ENCODE data around the gene TOB1.

Gene TOB1, protein sequence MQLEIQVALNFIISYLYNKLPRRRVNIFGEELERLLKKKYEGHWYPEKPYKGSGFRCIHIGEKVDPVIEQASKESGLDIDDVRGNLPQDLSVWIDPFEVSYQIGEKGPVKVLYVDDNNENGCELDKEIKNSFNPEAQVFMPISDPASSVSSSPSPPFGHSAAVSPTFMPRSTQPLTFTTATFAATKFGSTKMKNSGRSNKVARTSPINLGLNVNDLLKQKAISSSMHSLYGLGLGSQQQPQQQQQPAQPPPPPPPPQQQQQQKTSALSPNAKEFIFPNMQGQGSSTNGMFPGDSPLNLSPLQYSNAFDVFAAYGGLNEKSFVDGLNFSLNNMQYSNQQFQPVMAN

DNA sequence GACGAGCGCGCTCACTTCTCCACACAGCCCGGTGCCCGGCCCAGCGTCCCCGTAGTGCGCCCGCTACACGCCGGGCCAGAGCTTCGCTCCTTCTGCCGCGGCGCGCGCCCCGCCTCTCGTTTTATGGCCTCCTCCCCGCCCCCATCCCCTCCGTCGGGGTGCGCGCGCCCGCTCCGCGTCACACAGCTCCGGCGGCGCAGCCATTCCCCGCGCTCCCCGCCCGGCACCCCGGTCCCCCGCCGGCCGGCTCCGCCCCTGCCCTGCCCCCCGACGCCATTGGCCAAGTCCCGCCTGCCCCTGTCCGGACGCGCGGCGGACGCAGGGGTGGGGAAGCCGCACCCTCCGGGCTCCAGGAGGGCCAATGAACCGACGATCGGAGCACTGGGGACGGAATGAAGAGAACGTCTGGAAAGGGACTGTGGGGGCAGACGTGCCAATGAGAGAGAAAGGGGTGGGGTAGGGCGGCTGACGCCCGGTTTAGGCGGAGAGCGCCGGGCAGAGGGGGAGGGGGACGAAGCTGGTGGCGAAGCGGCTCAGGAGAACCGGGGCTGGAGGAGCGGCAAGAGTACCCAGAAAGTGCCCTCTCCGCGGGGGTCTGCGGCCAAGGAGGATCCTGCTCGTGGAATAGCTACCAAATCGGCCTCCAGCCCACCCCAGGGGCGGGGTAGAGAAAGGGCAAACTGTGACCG, at the start of gene TOB1:
Gene TOB1, minus strand, starts transcription at position 94 of the 689 bp plus-strand sequence. CDS start 2,337 bp downstream, outside the sequence.
- no peak for DNase-seq (ENCODE audit: low read depth, low spot score)
- TF ChIP-seq FOXP2 (optimal IDR thresholded peaks at IDR 0.05; ENCODE audit: control extremely low read depth, extremely low read length, insufficient read depth) (peak; percentile 11), EZH2 (IDR thresholded peaks at IDR 0.05) (no peak), POLR2AphosphoS5 (IDR thresholded peaks at IDR 0.05; ENCODE audit: borderline replicate concordance, low read depth, low read length) (peak; percentile 98)
- H3K36me3 ChIP-seq (ENCODE audit: insufficient read depth, low read length), result peaks cover 6% of the 10 kb centered on the region
- peak within 1 kb of the TSS; percentile 88 for H3K27ac ChIP-seq
- no peaks in the 10 kb centered on the region for H3K9me3 ChIP-seq (ENCODE audit: low read depth, low read length)
- H3K9ac ChIP-seq (ENCODE audit: insufficient read length), result peak within 1 kb of the TSS; percentile 82
- H3K4me3 ChIP-seq, result peak within 1 kb of the TSS; percentile 98

DNA sequence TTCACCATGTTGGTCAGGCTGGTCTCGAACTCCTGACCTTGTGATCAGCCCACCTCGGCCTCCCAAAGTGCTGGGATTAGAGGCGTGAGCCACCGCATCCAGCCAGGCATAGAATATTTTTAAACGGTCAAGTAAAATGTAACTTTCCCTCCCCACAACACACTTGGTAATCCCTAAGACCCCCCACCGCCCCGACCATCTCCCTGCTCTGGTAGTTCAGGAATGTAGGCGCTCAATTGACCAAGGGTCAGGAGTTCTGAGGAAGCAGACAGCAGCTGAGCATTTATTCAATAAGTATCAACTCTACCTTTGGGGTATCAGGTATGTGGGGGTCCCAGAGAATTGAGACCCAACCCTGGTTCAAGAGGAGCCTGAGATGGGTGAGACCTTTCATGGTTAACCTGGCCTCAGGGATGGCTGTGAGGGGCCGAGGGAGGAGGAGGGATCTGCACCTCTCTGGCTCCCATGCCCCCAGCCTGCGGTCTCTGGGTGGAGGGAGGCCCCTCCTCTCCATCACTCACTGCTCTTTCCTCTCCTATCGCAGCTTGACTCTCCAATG, 48.4 kb upstream of the TOB1 start:
- Histone ChIP-seq H3K27ac (no peak overlapping the region), H3K9me3 (ENCODE audit: low read depth, low read length) (no peaks in the 10 kb centered on the region), H3K4me3 (no peak overlapping the region), H3K9ac (ENCODE audit: insufficient read length) (no peak overlapping the region), H3K36me3 (ENCODE audit: insufficient read depth, low read length) (no peaks in the 10 kb centered on the region)
- no peak for TF ChIP-seq EZH2 (IDR thresholded peaks at IDR 0.05)
- TF ChIP-seq FOXP2 (optimal IDR thresholded peaks at IDR 0.05; ENCODE audit: control extremely low read depth, extremely low read length, insufficient read depth), result no peak
- no peak for TF ChIP-seq POLR2AphosphoS5 (IDR thresholded peaks at IDR 0.05; ENCODE audit: borderline replicate concordance, low read depth, low read length)
- DNase-seq (ENCODE audit: low read depth, low spot score), result no peak

GRCh38 chr17:50913120-50913519, 47.0 kb upstream of the TOB1 start:
- DNase-seq (ENCODE audit: low read depth, low spot score), result no peak
- H3K27ac ChIP-seq, result no peak overlapping the region

DNA sequence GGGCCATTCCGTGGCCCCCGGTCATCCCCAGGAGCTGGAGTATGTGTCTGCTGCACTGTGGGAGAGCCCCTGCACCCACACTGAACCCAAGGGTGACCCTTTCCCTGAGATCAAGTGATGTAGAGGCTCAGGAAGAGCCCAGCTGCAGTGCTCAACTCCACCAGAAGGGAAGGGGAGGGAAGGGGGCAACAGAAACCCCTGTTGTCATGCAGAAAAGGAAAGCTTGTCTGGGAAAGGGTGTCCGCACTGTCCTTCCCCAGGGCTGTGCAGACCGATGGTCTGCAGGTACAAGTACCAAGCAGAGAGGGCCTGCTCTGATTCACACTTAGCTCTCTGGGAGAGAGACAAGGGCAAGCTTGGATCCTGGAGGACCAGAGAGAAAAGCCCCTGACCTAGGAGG, 45.7 kb upstream of the TOB1 start:
- TF ChIP-seq FOXP2 (optimal IDR thresholded peaks at IDR 0.05; ENCODE audit: control extremely low read depth, extremely low read length, insufficient read depth), result no peak
- no peak for TF ChIP-seq EZH2 (IDR thresholded peaks at IDR 0.05)
- TF ChIP-seq POLR2AphosphoS5 (IDR thresholded peaks at IDR 0.05; ENCODE audit: borderline replicate concordance, low read depth, low read length), result no peak
- no peak overlapping the region for H3K4me3 ChIP-seq
- no peak for DNase-seq (ENCODE audit: low read depth, low spot score)
- no peak overlapping the region for H3K9ac ChIP-seq (ENCODE audit: insufficient read length)
- no peaks in the 10 kb centered on the region for H3K36me3 ChIP-seq (ENCODE audit: insufficient read depth, low read length)
- H3K27ac ChIP-seq, result no peak overlapping the region
- no peaks in the 10 kb centered on the region for H3K9me3 ChIP-seq (ENCODE audit: low read depth, low read length)

More at GRCh38 chr17:50913120-50913519, 47.0 kb upstream of the TOB1 start:
- no peaks in the 10 kb centered on the region for H3K36me3 ChIP-seq (ENCODE audit: insufficient read depth, low read length)
- H3K9me3 ChIP-seq (ENCODE audit: low read depth, low read length), result no peaks in the 10 kb centered on the region
- H3K4me3 ChIP-seq, result no peak overlapping the region
- TF ChIP-seq EZH2 (IDR thresholded peaks at IDR 0.05) (no peak), FOXP2 (optimal IDR thresholded peaks at IDR 0.05; ENCODE audit: control extremely low read depth, extremely low read length, insufficient read depth) (no peak), POLR2AphosphoS5 (IDR thresholded peaks at IDR 0.05; ENCODE audit: borderline replicate concordance, low read depth, low read length) (no peak)
- no peak overlapping the region for H3K9ac ChIP-seq (ENCODE audit: insufficient read length)

GRCh38 chr17:50911450-50911849, 45.3 kb upstream of the TOB1 start:
- no peak for TF ChIP-seq EZH2 (IDR thresholded peaks at IDR 0.05)
- TF ChIP-seq FOXP2 (optimal IDR thresholded peaks at IDR 0.05; ENCODE audit: control extremely low read depth, extremely low read length, insufficient read depth), result no peak
- TF ChIP-seq POLR2AphosphoS5 (IDR thresholded peaks at IDR 0.05; ENCODE audit: borderline replicate concordance, low read depth, low read length), result no peak
- no peak overlapping the region for H3K27ac ChIP-seq
- H3K9ac ChIP-seq (ENCODE audit: insufficient read length), result no peak overlapping the region

GRCh38 chr17:50909765-50910605, 43.8 kb upstream of the TOB1 start:
- no peak for DNase-seq (ENCODE audit: low read depth, low spot score)
- H3K27ac ChIP-seq, result no peak overlapping the region
- no peak overlapping the region for H3K9ac ChIP-seq (ENCODE audit: insufficient read length)
- no peaks in the 10 kb centered on the region for H3K36me3 ChIP-seq (ENCODE audit: insufficient read depth, low read length)
- no peak for TF ChIP-seq EZH2 (IDR thresholded peaks at IDR 0.05)
- TF ChIP-seq POLR2AphosphoS5 (IDR thresholded peaks at IDR 0.05; ENCODE audit: borderline replicate concordance, low read depth, low read length), result no peak
- TF ChIP-seq FOXP2 (optimal IDR thresholded peaks at IDR 0.05; ENCODE audit: control extremely low read depth, extremely low read length, insufficient read depth), result no peak
- no peaks in the 10 kb centered on the region for H3K9me3 ChIP-seq (ENCODE audit: low read depth, low read length)
- no peak overlapping the region for H3K4me3 ChIP-seq

More at GRCh38 chr17:50911450-50911849, 45.3 kb upstream of the TOB1 start:
- Histone ChIP-seq H3K9me3 (ENCODE audit: low read depth, low read length) (no peaks in the 10 kb centered on the region), H3K36me3 (ENCODE audit: insufficient read depth, low read length) (no peaks in the 10 kb centered on the region), H3K4me3 (no peak overlapping the region)
- DNase-seq (ENCODE audit: low read depth, low spot score), result no peak

- Histone ChIP-seq H3K9me3 (ENCODE audit: low read depth, low read length) (no peaks in the 10 kb centered on the region), H3K27ac (no peak overlapping the region), H3K36me3 (ENCODE audit: insufficient read depth, low read length) (no peaks in the 10 kb centered on the region), H3K9ac (ENCODE audit: insufficient read length) (no peak overlapping the region), H3K4me3 (no peak overlapping the region)
- TF ChIP-seq EZH2 (IDR thresholded peaks at IDR 0.05) (no peak), POLR2AphosphoS5 (IDR thresholded peaks at IDR 0.05; ENCODE audit: borderline replicate concordance, low read depth, low read length) (no peak), FOXP2 (optimal IDR thresholded peaks at IDR 0.05; ENCODE audit: control extremely low read depth, extremely low read length, insufficient read depth) (no peak)
- no peak for DNase-seq (ENCODE audit: low read depth, low spot score)
Measured at GRCh38 chr17:50908860-50909764, 43.0 kb upstream of the TOB1 start.

All from SK-N-MC (cell line).